Activated CD4-positive, alpha-beta T cell treated with anti-CD3 and anti-CD28 coated beads, Interleukin-2, amount 10 ng/mL, durations not matched to agents 7 days and 5 days (primary cell): ENCODE data around the gene TAPT1. TPM values are rescaled to one million over a fixed set of nuclear protein-coding genes. Genes with fewer than 3 reads are reported as not detected.
"Not testable (repeated sequence)": the region's sequence is repeated elsewhere in the genome, so short reads cannot be mapped to it uniquely, and the experiment has no call there.

Experiments used
- CTCF ChIA-PET: fragments of 350-600 bp; sonication (Branson Sonifier 250); formaldehyde crosslinking; loops from one replicate; lab custom pipeline; 2021; ENCODE audit warnings: antibody characterized with exemption; lab: Charles Lee
- POLR2A ChIA-PET: fragments of 350-600 bp; sonication (Branson Sonifier 250); formaldehyde crosslinking; loops from one replicate; lab custom pipeline; 2021; ENCODE audit warnings: antibody characterized with exemption; lab: Charles Lee
- DNase-seq: peaks from one replicate; pipeline ENCODE4 v3.0.0-alpha.2; 2020
- H3K27ac Mint-ChIP-seq: one replicate; pipeline ENCODE4 v1.8.0; 2021; ENCODE audit warnings: mild to moderate bottlenecking, moderate library complexity, mixed read lengths
- H3K27me3 Mint-ChIP-seq: one replicate; pipeline ENCODE4 v1.8.0; 2021; ENCODE audit warnings: mixed read lengths
- H3K36me3 Mint-ChIP-seq: one replicate; pipeline ENCODE4 v1.8.0; 2021; ENCODE audit warnings: low read depth, mixed read lengths
- H3K4me1 Mint-ChIP-seq: one replicate; pipeline ENCODE4 v1.8.0; 2021; ENCODE audit warnings: mixed read lengths
- H3K4me3 Mint-ChIP-seq: one replicate; pipeline ENCODE4 v1.8.0; 2021; ENCODE audit warnings: mild to moderate bottlenecking, moderate library complexity, mixed read lengths
- H3K9me3 Mint-ChIP-seq: one replicate; pipeline ENCODE4 v1.8.0; 2021; ENCODE audit warnings: mixed read lengths
- total RNA-seq, 2 experiments: library from RNA; stranded (reverse); gene quantifications; one replicate each; pipeline ENCODE4 v1.2.3, GENCODE V29; 2021

TAPT1 gene
- total RNA-seq, 2 experiments from 2014 or later = 49.6 to 58.2 TPM

- no peaks in the 10 kb centered on the region for H3K9me3 Mint-ChIP-seq
- POLR2A ChIA-PET = no interaction called here
- peaks cover 2% of the 10 kb centered on the region for H3K4me1 Mint-ChIP-seq
- H3K27ac Mint-ChIP-seq = no peak overlapping the region
- DNase-seq = no peak
- no peak overlapping the region for H3K4me3 Mint-ChIP-seq
- CTCF ChIA-PET = interaction anchor here (0.6 to 0.9 kb wide), 2 partner anchors 30 to 178 kb away, joined by 3 to 5 read pairs; no protein-coding TSS in a partner anchor
- H3K36me3 Mint-ChIP-seq = peaks cover 14% of the 10 kb centered on the region
- H3K27me3 Mint-ChIP-seq = no peaks in the 10 kb centered on the region
Measured at GRCh38 chr4:16157609-16158503, 68.4 kb downstream of the TAPT1 start.

- no peaks in the 10 kb centered on the region for H3K9me3 Mint-ChIP-seq
- peaks cover 2% of the 10 kb centered on the region for H3K36me3 Mint-ChIP-seq
- H3K4me3 Mint-ChIP-seq = no peak overlapping the region
- CTCF ChIA-PET = interaction anchor here (0.6 to 0.7 kb wide), 2 partner anchors 80 to 227 kb away, joined by 4 to 5 read pairs; no protein-coding TSS in a partner anchor
- no peaks in the 10 kb centered on the region for H3K4me1 Mint-ChIP-seq
- no peaks in the 10 kb centered on the region for H3K27me3 Mint-ChIP-seq
- no peak overlapping the region for H3K27ac Mint-ChIP-seq
- no peak for DNase-seq
- POLR2A ChIA-PET = no interaction called here
Measured at GRCh38 chr4:16155528-16156169, 70.6 kb downstream of the TAPT1 start.

GRCh38 chr4:16154451-16154850 is 71.8 kb downstream of the TAPT1 start:
- Mint-ChIP-seq H3K4me1 (no peaks in the 10 kb centered on the region), H3K4me3 (no peak overlapping the region), H3K36me3 (no peaks in the 10 kb centered on the region), H3K27me3 (no peaks in the 10 kb centered on the region), H3K9me3 (no peaks in the 10 kb centered on the region), H3K27ac (no peak overlapping the region)
- DNase-seq = no peak
- ChIA-PET POLR2A (no interaction called here), CTCF (no interaction called here)

GRCh38 chr4:16150716-16151115 is 75.6 kb downstream of the TAPT1 start:
- no peaks in the 10 kb centered on the region for H3K27me3 Mint-ChIP-seq
- no peak for DNase-seq
- ChIA-PET CTCF (no interaction called here), POLR2A (interaction anchor here (0.6 kb wide), 1 partner anchor 94 kb away, joined by 3 read pairs; no protein-coding TSS in a partner anchor)
- H3K27ac Mint-ChIP-seq = no peak overlapping the region
- no peaks in the 10 kb centered on the region for H3K4me1 Mint-ChIP-seq
- H3K9me3 Mint-ChIP-seq = peaks cover 8% of the 10 kb centered on the region
- no peak overlapping the region for H3K4me3 Mint-ChIP-seq
- H3K36me3 Mint-ChIP-seq = no peaks in the 10 kb centered on the region

GRCh38 chr4:16144913-16145312 is 81.4 kb downstream of the TAPT1 start:
- POLR2A ChIA-PET, CTCF ChIA-PET, H3K36me3 Mint-ChIP-seq, DNase-seq, H3K27ac Mint-ChIP-seq, H3K4me3 Mint-ChIP-seq, H3K27me3 Mint-ChIP-seq, H3K4me1 Mint-ChIP-seq: not testable (repeated sequence)
- H3K9me3 Mint-ChIP-seq = peaks cover 19% of the 10 kb centered on the region

- H3K27me3 Mint-ChIP-seq = peaks cover 4% of the 10 kb centered on the region
- CTCF ChIA-PET = no interaction called here
- no peak overlapping the region for H3K27ac Mint-ChIP-seq
- no peaks in the 10 kb centered on the region for H3K36me3 Mint-ChIP-seq
- DNase-seq = no peak
- no peak overlapping the region for H3K4me3 Mint-ChIP-seq
- no peaks in the 10 kb centered on the region for H3K4me1 Mint-ChIP-seq
- POLR2A ChIA-PET = no interaction called here
- peaks cover 15% of the 10 kb centered on the region for H3K9me3 Mint-ChIP-seq
Measured at GRCh38 chr4:16142598-16143310, 83.5 kb downstream of the TAPT1 start.

- no peak for DNase-seq
- Mint-ChIP-seq H3K36me3 (no peaks in the 10 kb centered on the region), H3K27ac (no peak overlapping the region), H3K9me3 (peaks cover 13% of the 10 kb centered on the region), H3K4me3 (no peak overlapping the region), H3K27me3 (peaks cover 4% of the 10 kb centered on the region), H3K4me1 (no peaks in the 10 kb centered on the region)
- CTCF ChIA-PET = no interaction called here
- POLR2A ChIA-PET = no interaction called here
Measured at GRCh38 chr4:16140879-16141249, 85.4 kb downstream of the TAPT1 start.

GRCh38 chr4:16140231-16140878 is 85.9 kb downstream of the TAPT1 start:
- ChIA-PET POLR2A (no interaction called here), CTCF (interaction anchor here (0.6 kb wide), 1 partner anchor 99 kb away, joined by 4 read pairs; no protein-coding TSS in a partner anchor)
- DNase-seq = no peak
- no peaks in the 10 kb centered on the region for H3K4me1 Mint-ChIP-seq
- peaks cover 10% of the 10 kb centered on the region for H3K9me3 Mint-ChIP-seq
- peaks cover 4% of the 10 kb centered on the region for H3K27me3 Mint-ChIP-seq
- no peaks in the 10 kb centered on the region for H3K36me3 Mint-ChIP-seq
- H3K4me3 Mint-ChIP-seq = no peak overlapping the region
- H3K27ac Mint-ChIP-seq = no peak overlapping the region

GRCh38 chr4:16139066-16139945 is 87.0 kb downstream of the TAPT1 start:
- ChIA-PET CTCF (no interaction called here), POLR2A (no interaction called here)
- H3K9me3 Mint-ChIP-seq = peaks cover 4% of the 10 kb centered on the region
- H3K4me3 Mint-ChIP-seq = no peak overlapping the region
- no peak for DNase-seq
- H3K4me1 Mint-ChIP-seq = no peaks in the 10 kb centered on the region
- H3K27me3 Mint-ChIP-seq = peaks cover 4% of the 10 kb centered on the region
- no peak overlapping the region for H3K27ac Mint-ChIP-seq
- H3K36me3 Mint-ChIP-seq = no peaks in the 10 kb centered on the region

- POLR2A ChIA-PET = no interaction called here
- H3K27me3 Mint-ChIP-seq = peaks cover 4% of the 10 kb centered on the region
- H3K4me1 Mint-ChIP-seq = no peaks in the 10 kb centered on the region
- CTCF ChIA-PET = interaction anchor here (1.2 kb wide), 1 partner anchor 34 kb away, joined by 3 read pairs; no protein-coding TSS in a partner anchor
- no peak overlapping the region for H3K4me3 Mint-ChIP-seq
- H3K9me3 Mint-ChIP-seq = no peaks in the 10 kb centered on the region
- no peak for DNase-seq
- no peaks in the 10 kb centered on the region for H3K36me3 Mint-ChIP-seq
- H3K27ac Mint-ChIP-seq = no peak overlapping the region
Measured at GRCh38 chr4:16136827-16137226, 89.4 kb downstream of the TAPT1 start.

- no peak for DNase-seq
- Mint-ChIP-seq H3K9me3 (no peaks in the 10 kb centered on the region), H3K27ac (no peak overlapping the region), H3K4me3 (no peak overlapping the region), H3K27me3 (no peaks in the 10 kb centered on the region), H3K4me1 (no peaks in the 10 kb centered on the region), H3K36me3 (no peaks in the 10 kb centered on the region)
- ChIA-PET CTCF (no interaction called here), POLR2A (no interaction called here)
Measured at GRCh38 chr4:16136311-16136710, 90.0 kb downstream of the TAPT1 start.

GRCh38 chr4:16133406-16133805 is 92.9 kb downstream of the TAPT1 start:
- Mint-ChIP-seq H3K4me3 (no peak overlapping the region), H3K27ac (no peak overlapping the region), H3K36me3 (no peaks in the 10 kb centered on the region), H3K9me3 (no peaks in the 10 kb centered on the region), H3K27me3 (no peaks in the 10 kb centered on the region), H3K4me1 (no peaks in the 10 kb centered on the region)
- ChIA-PET POLR2A (no interaction called here), CTCF (interaction anchor here (1.0 kb wide), 1 partner anchor 10 kb away, joined by 3 read pairs; no protein-coding TSS in a partner anchor)
- no peak for DNase-seq
